ENCODE results near the gene C11orf52. TPM values are rescaled to one million over a fixed set of nuclear protein-coding genes. Genes with fewer than 3 reads are reported as not detected.
"Not testable (repeated sequence)": the region's sequence is repeated elsewhere in the genome, so short reads cannot be mapped to it uniquely, and the experiment has no call there.

The C11orf52 gene
- total and polyA plus RNA-seq, 2 of the 13 experiments (the other 11 are each of a cell fraction or from before 2014, with no cell fraction given): 7.4 to 11.0 TPM

- 0 out of 2 replicates have a peak, but pooled peaks have one; percentile 31 for TF ChIP-seq ZNF770 (CRISPR knock-in tag; IDR thresholded peaks at IDR 0.05)
- in situ Hi-C loops (cut with HindIII; ENCODE audit: extremely low pct_ligation_motif_present, low pct_unique_long_range_greater_than_20kb); H3K9me3 ChIP-seq (ENCODE audit: low read length); FAIRE-seq; H4K20me1 ChIP-seq (ENCODE audit: insufficient read depth, low read length); H3K4me3 ChIP-seq (replicated peaks in 1 of 3; ENCODE audit: insufficient read depth in 1 of 3, low read depth in 2 of 3, low read length in 3 of 3); H3K36me3 ChIP-seq (replicated peaks in 1 of 2; ENCODE audit: control insufficient read depth in 1 of 2, insufficient read depth in 2 of 2, low read length in 2 of 2); CTCF ChIA-PET (ENCODE audit: low intra/inter-chr PET ratio, low total read pairs); H3K27ac ChIP-seq (ENCODE audit: extremely low read length, insufficient read depth, low read length); H3K79me2 ChIP-seq (ENCODE audit: insufficient read depth, low read length); ATAC-seq; DNase-seq (ENCODE audit: low spot score); H3K27me3 ChIP-seq (ENCODE audit: control insufficient read depth in 1 of 2, insufficient read depth in 2 of 2, low read length in 2 of 2); BruUV-seq (replicated peaks); H3K4me2 ChIP-seq (ENCODE audit: low read depth, low read length); H3K9ac ChIP-seq (ENCODE audit: insufficient read depth, low read depth, low read length); H2AFZ ChIP-seq (ENCODE audit: low read length): not testable (repeated sequence)
- POLR2A ChIA-PET: interaction anchor here (4.4 kb wide), 1 partner anchor 15 kb away, joined by 30 read pairs; the partner anchor contains the start of gene C11orf52
- intact Hi-C loops (cut with micrococcal nuclease; ENCODE audit: unreplicated experiment): loop anchor here (5.0 to 10.0 kb wide), 2 partner anchors 92 to 139 kb away; partner anchors contain the start of genes DLAT, NKAPD1 and PIH1D2
- H3K4me1 ChIP-seq (ENCODE audit: insufficient read depth, low read length): peaks cover 52% of the 10 kb centered on the region
- 96% methylated on average over 14 of the region's 14 CpGs for WGBS (ENCODE audit: low lambda C conversion rate)
These were observed 14.5 kb downstream of the C11orf52 start for GRCh38 chr11:111933176-111933575.

GRCh38 chr11:111933872-111934271, 15.2 kb downstream of the C11orf52 start:
- BruUV-seq (replicated peaks): no TSS peak
- H3K4me1 ChIP-seq (ENCODE audit: insufficient read depth, low read length): peaks cover 56% of the 10 kb centered on the region
- CTCF ChIA-PET (ENCODE audit: low intra/inter-chr PET ratio, low total read pairs): no interaction called here
- POLR2A ChIA-PET: interaction anchor here (0.7 to 4.4 kb wide), 5 partner anchors 10 to 63 kb away, joined by 3 to 30 read pairs (median 5); partner anchors contain the start of gene C11orf52
- H3K9me3 ChIP-seq (ENCODE audit: low read length): no peaks in the 10 kb centered on the region
- intact Hi-C loops (cut with micrococcal nuclease; ENCODE audit: unreplicated experiment): loop anchor here (5.0 to 10.0 kb wide), 2 partner anchors 91 to 138 kb away; partner anchors contain the start of genes DLAT, NKAPD1 and PIH1D2
- FAIRE-seq (no peak), DNase-seq (ENCODE audit: low spot score) (no peak), ATAC-seq (no peak)
- H3K4me2 ChIP-seq (ENCODE audit: low read depth, low read length): peak overlapping the region; percentile 98; the same call in 1 of the 2 replicates
- H3K9ac ChIP-seq (ENCODE audit: insufficient read depth, low read depth, low read length): no peak overlapping the region
- peak overlapping the region; percentile 90 for H3K27ac ChIP-seq (ENCODE audit: extremely low read length, insufficient read depth, low read length)
- H3K79me2 ChIP-seq (ENCODE audit: insufficient read depth, low read length): peaks cover 6% of the 10 kb centered on the region
- no peaks in the 10 kb centered on the region for H3K27me3 ChIP-seq (ENCODE audit: control insufficient read depth in 1 of 2, insufficient read depth in 2 of 2, low read length in 2 of 2)
- 58% methylated on average over 1 of the region's 1 CpG for WGBS (ENCODE audit: low lambda C conversion rate)
- H3K36me3 ChIP-seq (replicated peaks in 1 of 2; ENCODE audit: control insufficient read depth in 1 of 2, insufficient read depth in 2 of 2, low read length in 2 of 2): no peaks in the 10 kb centered on the region
- in situ Hi-C loops (cut with HindIII; ENCODE audit: extremely low pct_ligation_motif_present, low pct_unique_long_range_greater_than_20kb): no loop called here
- no peaks in the 10 kb centered on the region for H4K20me1 ChIP-seq (ENCODE audit: insufficient read depth, low read length)
- H2AFZ ChIP-seq (ENCODE audit: low read length): no peak overlapping the region
- no peak overlapping the region for H3K4me3 ChIP-seq (replicated peaks in 1 of 3; ENCODE audit: insufficient read depth in 1 of 3, low read depth in 2 of 3, low read length in 3 of 3)
- TF ChIP-seq ZNF121 (CRISPR knock-in tag; IDR thresholded peaks at IDR 0.05) (no peak), ATF2 (CRISPR knock-in tag; IDR thresholded peaks at IDR 0.05) (no peak), PRMT3 (CRISPR knock-in tag; IDR thresholded peaks at IDR 0.05; ENCODE audit: borderline replicate concordance, low read depth) (no peak), PLSCR1 (CRISPR knock-in tag; IDR thresholded peaks at IDR 0.05; ENCODE audit: borderline replicate concordance) (no peak), AFF4 (CRISPR knock-in tag; IDR thresholded peaks at IDR 0.05) (no peak), NR2F6 (IDR thresholded peaks at IDR 0.05) (no peak), NR2F6 (CRISPR knock-in tag; IDR thresholded peaks at IDR 0.05) (no peak), CBX5 (CRISPR knock-in tag; IDR thresholded peaks at IDR 0.05; ENCODE audit: borderline replicate concordance) (no peak)
